PFSK-1 (cell line): Measurements from ENCODE around the gene PTPN14.

ENCODE experiments used
- FOXP2 ChIP-seq: optimal IDR thresholded peaks from 2 replicates; pipeline ENCODE3; 2011; ENCODE audit warnings: borderline replicate concordance, control low read depth, inconsistent platforms; ENCODE audit not compliant: insufficient read depth; ENCODE audit errors: extremely low read length, extremely low read depth
- POLR2AphosphoS5 ChIP-seq: IDR thresholded peaks from 2 replicates; pipeline ENCODE4 v1.6.1; 2012; ENCODE audit warnings: low read depth, mild to moderate bottlenecking, control low read depth, low read length, moderate library complexity
- SIN3A ChIP-seq: IDR thresholded peaks from 2 replicates; pipeline ENCODE4 v1.6.1; 2012; ENCODE audit warnings: mild to moderate bottlenecking, low read length, moderate library complexity, borderline replicate concordance; ENCODE audit not compliant: insufficient read depth
- TAF1 ChIP-seq: IDR thresholded peaks from 2 replicates; pipeline ENCODE4 v1.6.1; 2012; ENCODE audit warnings: low read length, control low read depth, borderline replicate concordance; ENCODE audit not compliant: insufficient read depth

GRCh38 chr1:214300149-214300780, 251.1 kb downstream of the PTPN14 start:
- TF ChIP-seq POLR2AphosphoS5 (no peak), SIN3A (no peak), FOXP2 (no peak), TAF1 (no peak)
